A673 (cell line): Measurements from ENCODE around the gene RALB. TPM values are rescaled to one million over a fixed set of nuclear protein-coding genes. Genes with fewer than 3 reads are reported as not detected.

Experiments
- BruUV-seq: library from RNA; stranded (reverse); fragments of 400-500 nt; replicated peaks from 2 replicates; lab custom pipeline; 2021; lab: Mats Ljungman, UMichigan
- CTCF ChIA-PET: fragments of 300-600 bp; sonication (Branson Sonifier 250); formaldehyde crosslinking; loops from one replicate; lab custom pipeline; 2022; ENCODE audit warnings: antibody characterized with exemption; lab: Charles Lee
- POLR2A ChIA-PET: fragments of 300-600 bp; sonication (Branson Sonifier 250); formaldehyde crosslinking; loops from one replicate; lab custom pipeline; 2022; ENCODE audit warnings: antibody characterized with exemption; ENCODE audit not compliant: low non-redundant PET; lab: Charles Lee
- DNase-seq: peaks from one replicate; pipeline ENCODE4 v3.0.0-alpha.2; 2015; ENCODE audit warnings: low spot score
- H3K27ac ChIP-seq: fragments of 200-600 bp; sonication (generic); 2 replicates; pipeline ENCODE4 v1.5.1; 2016; ENCODE audit warnings: mixed run types, low read depth, mild to moderate bottlenecking, mixed read lengths, antibody characterized with exemption, low read length; ENCODE audit not compliant: poor library complexity, severe bottlenecking
- H3K27me3 ChIP-seq: fragments of 200-600 bp; sonication (generic); replicated peaks from 2 replicates; pipeline ENCODE4 v1.6.1; 2017; ENCODE audit warnings: mixed run types, low read depth, mild to moderate bottlenecking, mixed read lengths, antibody characterized with exemption, low read length; ENCODE audit not compliant: insufficient read depth, poor library complexity
- H3K36me3 ChIP-seq: fragments of 200-600 bp; sonication (generic); 2 replicates; pipeline ENCODE4 v1.6.1; 2016; ENCODE audit warnings: mixed run types, mild to moderate bottlenecking, mixed read lengths, antibody characterized with exemption, low read length; ENCODE audit not compliant: insufficient read depth, poor library complexity, severe bottlenecking
- H3K4me1 ChIP-seq: fragments of 200-600 bp; sonication (generic); 2 replicates; pipeline ENCODE4 v1.6.1; 2017; ENCODE audit warnings: mixed run types, mild to moderate bottlenecking, mixed read lengths, antibody characterized with exemption, low read length; ENCODE audit not compliant: insufficient read depth, poor library complexity, severe bottlenecking
- H3K4me3 ChIP-seq: fragments of 200-600 bp; sonication (generic); 2 replicates; pipeline ENCODE4 v1.5.1; 2016; ENCODE audit warnings: low read depth, mixed run types, mild to moderate bottlenecking, mixed read lengths, low read length; ENCODE audit not compliant: poor library complexity, severe bottlenecking
- H3K9me3 ChIP-seq: fragments of 200-600 bp; sonication (generic); 2 replicates; pipeline ENCODE4 v1.6.1; 2016; ENCODE audit warnings: mixed run types, low read depth, mild to moderate bottlenecking, mixed read lengths, antibody characterized with exemption, low read length; ENCODE audit not compliant: poor library complexity, severe bottlenecking
- EZH2 ChIP-seq: fragments of 200-600 bp; sonication (generic); IDR thresholded peaks from 2 replicates; pipeline ENCODE4 v1.6.1; 2017; ENCODE audit warnings: borderline replicate concordance, low read depth, mild to moderate bottlenecking, mixed read lengths, antibody characterized with exemption, low read length; ENCODE audit not compliant: poor library complexity, severe bottlenecking
- intact Hi-C: fragments of 100-400 bp; cut with micrococcal nuclease; formaldehyde crosslinking; loops from one replicate; pipeline ENCODE4 v1.10.0; 2022; ENCODE audit not compliant: unreplicated experiment
- total RNA-seq: library from RNA; stranded (reverse); gene quantifications from 2 replicates; pipeline ENCODE4 v1.2.3, GENCODE V29; 2021
- TF ChIP-seq, protein P1 (sequence below): fragments of 300-800, 200-600 bp; sonication (generic); conservative IDR thresholded peaks from 2 replicates; pipeline ENCODE4 v1.5.1; 2017; ENCODE audit warnings: low read depth, mild to moderate bottlenecking, antibody characterized with exemption, low read length, moderate library complexity, mixed read lengths

RALB gene
- total RNA-seq, 1 experiment from 2014 or later, result 47.0 TPM

DNA sequence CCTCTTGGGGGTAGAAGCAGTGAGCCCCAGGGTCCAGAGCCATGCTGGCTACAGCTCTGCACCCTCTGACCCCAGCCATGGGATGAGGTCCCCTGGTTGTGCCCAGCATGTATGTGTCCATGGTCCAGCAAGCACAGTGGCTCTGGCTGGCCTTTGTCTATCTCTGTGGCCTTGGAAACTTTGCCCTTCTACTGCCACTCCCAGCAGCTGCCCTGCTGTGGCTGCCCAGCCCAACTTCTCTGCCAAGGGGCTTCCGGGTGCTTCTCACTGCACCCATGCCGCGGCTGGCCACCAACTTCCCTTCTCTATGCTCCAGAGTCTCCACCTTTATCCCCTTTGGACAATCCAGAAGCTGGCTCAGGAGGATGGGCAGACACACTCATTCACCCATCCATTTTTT, 48.2 kb upstream of the RALB start:
- H3K36me3 ChIP-seq, result no peaks in the 10 kb centered on the region
- ChIA-PET POLR2A (no interaction called here), CTCF (no interaction called here)
- BruUV-seq, result no TSS peak
- no peak overlapping the region for H3K27ac ChIP-seq
- H3K9me3 ChIP-seq, result no peaks in the 10 kb centered on the region
- H3K4me3 ChIP-seq, result no peak overlapping the region
- peaks cover 4% of the 10 kb centered on the region for H3K4me1 ChIP-seq
- TF ChIP-seq, protein P1, sequence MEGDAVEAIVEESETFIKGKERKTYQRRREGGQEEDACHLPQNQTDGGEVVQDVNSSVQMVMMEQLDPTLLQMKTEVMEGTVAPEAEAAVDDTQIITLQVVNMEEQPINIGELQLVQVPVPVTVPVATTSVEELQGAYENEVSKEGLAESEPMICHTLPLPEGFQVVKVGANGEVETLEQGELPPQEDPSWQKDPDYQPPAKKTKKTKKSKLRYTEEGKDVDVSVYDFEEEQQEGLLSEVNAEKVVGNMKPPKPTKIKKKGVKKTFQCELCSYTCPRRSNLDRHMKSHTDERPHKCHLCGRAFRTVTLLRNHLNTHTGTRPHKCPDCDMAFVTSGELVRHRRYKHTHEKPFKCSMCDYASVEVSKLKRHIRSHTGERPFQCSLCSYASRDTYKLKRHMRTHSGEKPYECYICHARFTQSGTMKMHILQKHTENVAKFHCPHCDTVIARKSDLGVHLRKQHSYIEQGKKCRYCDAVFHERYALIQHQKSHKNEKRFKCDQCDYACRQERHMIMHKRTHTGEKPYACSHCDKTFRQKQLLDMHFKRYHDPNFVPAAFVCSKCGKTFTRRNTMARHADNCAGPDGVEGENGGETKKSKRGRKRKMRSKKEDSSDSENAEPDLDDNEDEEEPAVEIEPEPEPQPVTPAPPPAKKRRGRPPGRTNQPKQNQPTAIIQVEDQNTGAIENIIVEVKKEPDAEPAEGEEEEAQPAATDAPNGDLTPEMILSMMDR, result no peak
- TF ChIP-seq EZH2, result no peak
- DNase-seq, result no peak
- H3K27me3 ChIP-seq, result no peaks in the 10 kb centered on the region
- intact Hi-C loops, result no loop called here

DNA sequence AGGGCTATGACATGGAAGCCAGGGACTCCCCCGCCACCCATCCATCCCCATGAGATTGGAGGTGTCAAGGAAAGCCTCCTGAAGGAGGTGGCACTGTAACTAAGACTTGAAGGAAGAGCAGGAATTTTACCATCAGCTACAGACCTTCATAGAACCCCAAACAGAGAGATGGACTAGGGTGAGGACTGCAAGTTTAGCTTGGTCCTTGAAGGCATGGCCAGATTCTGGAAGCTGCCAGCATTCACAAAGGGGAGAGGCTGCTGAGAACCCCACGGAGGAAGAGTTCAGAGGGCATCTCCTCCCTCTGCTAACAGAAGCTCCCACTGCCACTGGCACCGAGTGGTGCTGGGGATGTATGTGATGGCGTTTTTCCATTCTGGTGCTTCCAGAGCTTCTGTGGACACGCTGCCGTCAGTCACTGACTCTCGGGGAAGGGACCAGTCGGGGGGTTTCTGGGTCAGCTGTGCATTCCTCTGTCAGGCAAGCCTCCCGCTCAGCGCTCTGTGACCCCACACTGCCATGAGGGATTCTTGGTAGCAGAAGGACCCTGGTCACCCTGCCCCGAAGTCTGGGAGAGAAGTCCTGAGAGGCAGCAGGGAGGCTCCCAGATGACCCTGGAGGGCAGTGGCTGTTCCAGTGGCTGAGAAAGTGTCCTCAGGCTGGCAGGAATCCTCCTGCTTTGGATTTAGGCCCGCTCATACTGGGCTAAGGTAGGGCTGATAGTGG, 47.5 kb upstream of the RALB start:
- intact Hi-C loops, result no loop called here
- ChIA-PET CTCF (no interaction called here), POLR2A (no interaction called here)
- Histone ChIP-seq H3K4me3 (no peak overlapping the region), H3K27ac (no peak overlapping the region), H3K27me3 (no peaks in the 10 kb centered on the region), H3K36me3 (no peaks in the 10 kb centered on the region), H3K4me1 (peaks cover 4% of the 10 kb centered on the region), H3K9me3 (no peaks in the 10 kb centered on the region)
- no TSS peak for BruUV-seq
- DNase-seq, result no peak
- TF ChIP-seq, protein P1, result no peak
- no peak for TF ChIP-seq EZH2

DNA sequence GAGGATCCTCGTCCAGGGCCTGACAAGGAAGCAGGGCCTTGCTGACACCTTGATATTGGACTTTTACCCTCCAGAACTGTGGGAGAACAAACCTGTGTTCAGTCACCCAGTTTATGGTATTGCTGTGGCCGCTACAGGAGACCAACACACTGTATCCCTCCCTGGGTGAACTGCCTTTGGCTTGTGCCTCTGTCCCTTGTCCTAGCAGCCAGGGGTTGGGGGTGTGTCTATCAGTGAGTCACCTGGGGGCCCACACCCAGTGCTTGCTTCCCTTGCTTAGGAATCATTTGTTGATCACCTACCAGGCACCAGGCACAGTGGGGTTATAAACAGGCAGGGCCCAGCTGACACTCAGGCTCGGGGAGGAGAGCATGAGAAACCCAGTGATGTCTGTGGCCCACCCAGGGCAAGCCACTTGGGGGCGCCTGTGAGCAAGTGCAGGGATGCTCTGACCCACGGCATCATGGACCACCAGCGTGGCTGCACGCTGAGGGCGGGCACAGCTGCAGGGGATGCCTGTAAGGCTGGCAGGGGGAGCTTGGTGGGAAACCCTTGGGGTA, 46.5 kb upstream of the RALB start:
- TF ChIP-seq, protein P1, result peak; percentile 72
- no peak for TF ChIP-seq EZH2
- ChIA-PET POLR2A (no interaction called here), CTCF (no interaction called here)
- H3K4me1 ChIP-seq, result peaks cover 4% of the 10 kb centered on the region
- H3K4me3 ChIP-seq, result no peak overlapping the region
- intact Hi-C loops, result loop anchor here (2.0 kb wide), 1 partner anchor 107 kb away; no protein-coding TSS in a partner anchor
- peak; percentile 42 for DNase-seq
- no TSS peak for BruUV-seq
- no peaks in the 10 kb centered on the region for H3K9me3 ChIP-seq
- H3K36me3 ChIP-seq, result no peaks in the 10 kb centered on the region
- no peaks in the 10 kb centered on the region for H3K27me3 ChIP-seq
- H3K27ac ChIP-seq, result no peak overlapping the region
